Stimulated activated CD8-positive, alpha-beta memory T cell treated with anti-CD3 and anti-CD28 coated beads, Interleukin-15, amount 100 ng/mL, for 1 hour (primary cell): ENCODE data around the gene PRKCD.

ENCODE experiments used
- DNase-seq: peaks from one replicate; pipeline ENCODE4 v3.0.0-alpha.2; 2020; ENCODE audit warnings: low read depth

Gene PRKCD

GRCh38 chr3:53232641-53233377 is 71.8 kb downstream of the PRKCD start:
- DNase-seq = no peak

GRCh38 chr3:53234130-53234840 is 73.3 kb downstream of the PRKCD start:
- DNase-seq = no peak

GRCh38 chr3:53234841-53235232 is 73.8 kb downstream of the PRKCD start:
- DNase-seq = no peak

GRCh38 chr3:53235545-53235944 is 74.5 kb downstream of the PRKCD start:
- no peak for DNase-seq

- no peak for DNase-seq
Measured at GRCh38 chr3:53236112-53236841, 75.3 kb downstream of the PRKCD start.

GRCh38 chr3:53238051-53238850 is 77.2 kb downstream of the PRKCD start:
- no peak for DNase-seq

- DNase-seq = no peak
Measured at GRCh38 chr3:53238886-53239285, 77.9 kb downstream of the PRKCD start.

GRCh38 chr3:53239800-53240199 is 78.8 kb downstream of the PRKCD start:
- no peak for DNase-seq

GRCh38 chr3:53240989-53241972 is 80.3 kb downstream of the PRKCD start:
- no peak for DNase-seq

- no peak for DNase-seq
Measured at GRCh38 chr3:53242155-53242554, 81.1 kb downstream of the PRKCD start.
